Sigmoid colon (tissue), 7 donors: ENCODE data around the gene RTN4. TPM values are rescaled to one million over a fixed set of nuclear protein-coding genes. Genes with fewer than 3 reads are reported as not detected.

Source experiments
- DNase-seq: peaks from one replicate; pipeline ENCODE4 v3.0.0-alpha.2; 2019
- H3K27ac ChIP-seq, 4 donors: fragments of 200-600 bp; sonication (generic); one replicate each; pipeline ENCODE4 v1.5.1; 2016 to 2019; ENCODE audit warnings: mild to moderate bottlenecking in 1 of 4
- H3K27me3 ChIP-seq, 3 donors: fragments of 200-600 bp; sonication (generic); one replicate each; pipeline ENCODE4 v1.5.1; 2019; ENCODE audit warnings: mild to moderate bottlenecking in 1 of 3
- H3K36me3 ChIP-seq, 4 donors: fragments of 200-600 bp; sonication (generic); one replicate each; pipeline ENCODE4 v1.5.1; 2016 to 2019
- H3K4me1 ChIP-seq, 4 donors: fragments of 200-600 bp; sonication (generic); one replicate each; pipeline ENCODE4 v1.5.1; 2017 to 2019
- H3K4me3 ChIP-seq, 4 donors: fragments of 200-600 bp; sonication (generic); one replicate each; pipeline ENCODE4 v1.5.1; 2017 to 2019; ENCODE audit warnings: mild to moderate bottlenecking in 2 of 4, moderate library complexity in 1 of 4
- H3K9me3 ChIP-seq, 4 donors: fragments of 200-600 bp in 3 of 4; sonication (generic) in 3 of 4; one replicate each; pipeline versions ENCODE4 v1.5.1 to v1.6.1; 2013 to 2019
- EP300 ChIP-seq, 4 donors: sonication (generic); formaldehyde crosslinking; IDR thresholded peaks; one replicate each; pipeline ENCODE4 v1.6.1; 2017; ENCODE audit warnings: antibody characterized with exemption in 4 of 4
- POLR2A ChIP-seq, 2 donors: fragments of 450-650 bp; IDR thresholded peaks; one replicate each; pipeline ENCODE4 v1.6.1; 2016; ENCODE audit warnings: antibody characterized with exemption in 2 of 2, mild to moderate bottlenecking in 2 of 2, moderate library complexity in 2 of 2
- POLR2AphosphoS5 ChIP-seq, 4 donors: sonication (generic); formaldehyde crosslinking; IDR thresholded peaks; one replicate each; pipeline ENCODE4 v1.6.1; 2017; ENCODE audit warnings: antibody characterized with exemption in 4 of 4
- WGBS, 2 donors: extraction: QIAGEN DNeasy Blood & Tissue Kit; methylation state at CpG; one replicate each; pipeline ENCODE4 v1.1.7; 2013; 5-methylcytosine and 5-hydroxymethylcytosine counted together
- intact Hi-C: fragments of 100-400 bp; cut with DNase I; formaldehyde crosslinking; loops from one replicate; pipeline ENCODE4 v1.15.1; 2023
- polyA plus RNA-seq, 3 donors: library from polyadenylated mRNA; stranded (reverse); fragments of 200-250 nt; gene quantifications; one replicate each; pipeline ENCODE4 v1.2.3, GENCODE V29; 2013
- total RNA-seq, 4 donors: library from RNA; depleted of rRNA; stranded (reverse); fragments of >200 nt; gene quantifications; one replicate each; pipeline ENCODE4 v1.1.0, GENCODE V29; 2016
- TF ChIP-seq, protein P1 (sequence below), 4 experiments: fragments of 450-650 bp in 3 of 4; fragments of 200-600 bp in 1 of 4; IDR thresholded peaks; one replicate each; pipeline ENCODE4 v1.5.1; 2016 to 2019; ENCODE audit warnings: antibody characterized with exemption in 4 of 4, mild to moderate bottlenecking in 3 of 4, moderate library complexity in 2 of 4
- donor health status: healthy with polysubstance abuse.
- donor health status: Bipolar disorder and iron deficiency.
- donor health status: healthy.

Gene RTN4
- total and polyA plus RNA-seq, 7 donors: 54.1 to 264 (median 153) TPM

DNA sequence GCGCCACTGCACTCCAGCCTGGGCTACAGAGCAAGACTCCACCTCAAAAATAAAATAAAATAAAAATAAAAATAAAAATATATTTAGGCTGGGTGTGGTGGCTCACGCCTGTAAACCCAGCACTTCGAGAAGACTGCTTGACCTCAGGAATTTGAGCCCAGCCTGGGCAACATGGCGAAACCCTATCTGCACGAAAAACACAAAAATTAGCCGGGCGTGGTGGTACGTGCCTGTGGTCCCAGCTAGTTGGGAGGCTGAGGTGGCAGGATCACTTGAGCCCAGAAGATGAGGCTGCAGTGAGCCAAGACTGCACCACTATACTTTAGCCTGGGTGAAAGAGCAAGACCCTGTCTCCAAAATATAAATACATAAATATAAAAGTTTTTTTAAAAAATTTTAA, 6.4 kb downstream of the RTN4 start:
- TF ChIP-seq EP300 (IDR thresholded peaks at IDR 0.05) (no peak), POLR2A (IDR thresholded peaks at IDR 0.05) (no peak), POLR2AphosphoS5 (IDR thresholded peaks at IDR 0.05) (no peak)
- TF ChIP-seq, protein P1, sequence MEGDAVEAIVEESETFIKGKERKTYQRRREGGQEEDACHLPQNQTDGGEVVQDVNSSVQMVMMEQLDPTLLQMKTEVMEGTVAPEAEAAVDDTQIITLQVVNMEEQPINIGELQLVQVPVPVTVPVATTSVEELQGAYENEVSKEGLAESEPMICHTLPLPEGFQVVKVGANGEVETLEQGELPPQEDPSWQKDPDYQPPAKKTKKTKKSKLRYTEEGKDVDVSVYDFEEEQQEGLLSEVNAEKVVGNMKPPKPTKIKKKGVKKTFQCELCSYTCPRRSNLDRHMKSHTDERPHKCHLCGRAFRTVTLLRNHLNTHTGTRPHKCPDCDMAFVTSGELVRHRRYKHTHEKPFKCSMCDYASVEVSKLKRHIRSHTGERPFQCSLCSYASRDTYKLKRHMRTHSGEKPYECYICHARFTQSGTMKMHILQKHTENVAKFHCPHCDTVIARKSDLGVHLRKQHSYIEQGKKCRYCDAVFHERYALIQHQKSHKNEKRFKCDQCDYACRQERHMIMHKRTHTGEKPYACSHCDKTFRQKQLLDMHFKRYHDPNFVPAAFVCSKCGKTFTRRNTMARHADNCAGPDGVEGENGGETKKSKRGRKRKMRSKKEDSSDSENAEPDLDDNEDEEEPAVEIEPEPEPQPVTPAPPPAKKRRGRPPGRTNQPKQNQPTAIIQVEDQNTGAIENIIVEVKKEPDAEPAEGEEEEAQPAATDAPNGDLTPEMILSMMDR (IDR thresholded peaks at IDR 0.05): no peak
- WGBS, 2 donors: 94 to 96% methylated on average over 8 of the region's 8 CpGs
- Histone ChIP-seq H3K27ac (peak overlapping the region in 1 of 4 donors; percentile 99), H3K4me3 (no peak overlapping the region), H3K36me3 (no peaks in the 10 kb centered on the region), H3K27me3 (no peaks in the 10 kb centered on the region), H3K4me1 (peaks cover 0 to 78% (median 58%) of the 10 kb centered on the region in 4 donors), H3K9me3 (no peaks in the 10 kb centered on the region)
- intact Hi-C loops: no loop called here
- DNase-seq: no peak

DNA sequence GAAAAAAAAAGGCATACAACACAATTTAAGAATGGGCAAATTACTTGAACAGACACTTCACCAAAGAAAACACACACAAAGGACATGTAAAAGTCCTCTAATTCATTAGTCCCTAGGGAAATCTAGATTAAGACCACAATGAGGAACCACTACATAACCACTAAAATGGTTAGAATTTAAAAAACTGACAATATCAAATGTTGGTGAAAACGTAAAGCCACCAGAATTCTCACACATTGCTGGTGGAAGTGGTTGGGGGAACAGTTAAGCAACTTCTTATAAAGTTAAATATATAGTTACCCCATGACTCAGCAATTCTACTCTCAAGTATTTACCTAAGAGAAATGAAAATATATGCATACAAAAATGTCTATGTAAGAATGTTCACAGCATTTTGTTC, 11.8 kb downstream of the RTN4 start:
- no peak overlapping the region for H3K4me3 ChIP-seq
- no peak for TF ChIP-seq EP300 (IDR thresholded peaks at IDR 0.05)
- TF ChIP-seq POLR2A (IDR thresholded peaks at IDR 0.05): no peak
- TF ChIP-seq, protein P1 (IDR thresholded peaks at IDR 0.05): no peak
- no peak for TF ChIP-seq POLR2AphosphoS5 (IDR thresholded peaks at IDR 0.05)
- no peaks in the 10 kb centered on the region for H3K36me3 ChIP-seq
- DNase-seq: no peak
- no peaks in the 10 kb centered on the region for H3K9me3 ChIP-seq
- intact Hi-C loops: no loop called here
- peaks cover 0 to 57% (median 43%) of the 10 kb centered on the region in 4 donors for H3K4me1 ChIP-seq
- 69 to 90% methylated on average over 1 of the region's 1 CpG for WGBS, 2 donors
- no peaks in the 10 kb centered on the region for H3K27me3 ChIP-seq
- H3K27ac ChIP-seq: peak overlapping the region in 2 of 4 donors; percentile 2 to 29

DNA sequence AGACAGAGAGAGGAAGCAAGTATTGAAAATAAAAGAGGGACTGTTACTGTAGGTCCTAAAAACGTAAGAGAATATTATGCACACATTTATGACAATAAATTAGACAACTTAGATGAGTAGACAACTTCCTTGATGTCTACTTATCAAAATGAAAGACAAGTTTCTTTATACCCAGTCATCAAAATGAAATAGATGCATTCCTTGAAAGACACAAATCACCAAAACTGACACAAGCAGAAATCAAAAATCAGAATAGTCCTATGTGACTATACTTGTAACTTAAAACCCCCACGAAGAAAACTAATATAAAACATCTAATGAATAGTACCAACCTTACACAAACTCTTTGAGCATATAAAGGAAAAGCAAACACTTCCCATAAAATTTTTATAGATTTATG, 14.5 kb downstream of the RTN4 start:
- no peak overlapping the region for H3K4me3 ChIP-seq
- H3K4me1 ChIP-seq: peaks cover 0 to 57% (median 49%) of the 10 kb centered on the region in 4 donors
- H3K36me3 ChIP-seq: no peaks in the 10 kb centered on the region
- no peaks in the 10 kb centered on the region for H3K27me3 ChIP-seq
- TF ChIP-seq POLR2A (IDR thresholded peaks at IDR 0.05) (no peak), EP300 (IDR thresholded peaks at IDR 0.05) (no peak), POLR2AphosphoS5 (IDR thresholded peaks at IDR 0.05) (no peak)
- TF ChIP-seq, protein P1 (IDR thresholded peaks at IDR 0.05): no peak
- no peaks in the 10 kb centered on the region for H3K9me3 ChIP-seq
- H3K27ac ChIP-seq: no peak overlapping the region
- no peak for DNase-seq
- intact Hi-C loops: no loop called here
- WGBS, 2 donors: 57 to 86% methylated on average over 2 of the region's 2 CpGs

GRCh38 chr2:55033921-55034320, 16.3 kb downstream of the RTN4 start:
- Histone ChIP-seq H3K27ac (no peak overlapping the region), H3K4me1 (peaks cover 0 to 65% (median 46%) of the 10 kb centered on the region in 4 donors), H3K9me3 (no peaks in the 10 kb centered on the region), H3K4me3 (no peak overlapping the region), H3K36me3 (no peaks in the 10 kb centered on the region), H3K27me3 (no peaks in the 10 kb centered on the region)
- WGBS, 2 donors: 98 to 100% methylated on average over 2 of the region's 2 CpGs
- no peak for TF ChIP-seq EP300 (IDR thresholded peaks at IDR 0.05)
- TF ChIP-seq, protein P1 (IDR thresholded peaks at IDR 0.05): no peak
- intact Hi-C loops: no loop called here
- no peak for DNase-seq

GRCh38 chr2:55033076-55033742, 17.0 kb downstream of the RTN4 start:
- DNase-seq: no peak
- H3K9me3 ChIP-seq: no peaks in the 10 kb centered on the region
- intact Hi-C loops: no loop called here
- peaks cover 0 to 71% (median 53%) of the 10 kb centered on the region in 4 donors for H3K4me1 ChIP-seq
- H3K4me3 ChIP-seq: no peak overlapping the region
- no peaks in the 10 kb centered on the region for H3K36me3 ChIP-seq
- H3K27ac ChIP-seq: no peak overlapping the region
- 63 to 89% methylated on average over 5 of the region's 5 CpGs for WGBS, 2 donors
- TF ChIP-seq EP300 (IDR thresholded peaks at IDR 0.05): no peak
- TF ChIP-seq POLR2A (IDR thresholded peaks at IDR 0.05): no peak
- TF ChIP-seq, protein P1 (IDR thresholded peaks at IDR 0.05): no peak
- no peak for TF ChIP-seq POLR2AphosphoS5 (IDR thresholded peaks at IDR 0.05)
- no peaks in the 10 kb centered on the region for H3K27me3 ChIP-seq
